Measurements from ENCODE around the gene SERPINB10. TPM values are rescaled to one million over a fixed set of nuclear protein-coding genes. Genes with fewer than 3 reads are reported as not detected.
"Not testable (repeated sequence)": the region's sequence is repeated elsewhere in the genome, so short reads cannot be mapped to it uniquely, and the experiment has no call there.

Gene SERPINB10
- total RNA-seq, 1 donor from 2014 or later = 0.79 TPM

DNA sequence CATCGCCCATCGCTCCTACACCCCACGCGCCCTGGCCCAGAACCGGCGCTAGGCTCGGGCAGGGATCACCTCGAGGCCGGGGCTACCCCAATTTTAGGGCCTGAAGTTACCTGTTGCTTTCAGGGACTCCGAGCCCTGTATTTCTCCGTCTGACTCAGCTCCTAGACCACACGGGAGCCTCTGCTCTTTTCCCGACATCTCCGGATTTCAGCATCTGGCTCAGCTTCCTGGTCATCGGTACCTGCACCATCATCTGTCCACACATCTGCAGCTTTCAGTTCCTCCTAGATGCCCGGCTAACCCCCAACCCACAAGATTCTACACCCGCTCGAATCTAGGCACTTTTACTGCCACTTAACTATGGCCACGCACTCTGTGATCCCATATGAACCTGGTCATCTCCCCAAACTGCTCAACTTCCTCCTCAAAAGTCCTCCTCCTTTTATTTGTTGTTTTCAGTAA lies 29.2 kb downstream of the SERPINB10 start:
- no peaks in the 10 kb centered on the region for H3K27me3 ChIP-seq (ENCODE audit: control insufficient read depth, insufficient read depth, low read length)
- TF ChIP-seq, protein P1, sequence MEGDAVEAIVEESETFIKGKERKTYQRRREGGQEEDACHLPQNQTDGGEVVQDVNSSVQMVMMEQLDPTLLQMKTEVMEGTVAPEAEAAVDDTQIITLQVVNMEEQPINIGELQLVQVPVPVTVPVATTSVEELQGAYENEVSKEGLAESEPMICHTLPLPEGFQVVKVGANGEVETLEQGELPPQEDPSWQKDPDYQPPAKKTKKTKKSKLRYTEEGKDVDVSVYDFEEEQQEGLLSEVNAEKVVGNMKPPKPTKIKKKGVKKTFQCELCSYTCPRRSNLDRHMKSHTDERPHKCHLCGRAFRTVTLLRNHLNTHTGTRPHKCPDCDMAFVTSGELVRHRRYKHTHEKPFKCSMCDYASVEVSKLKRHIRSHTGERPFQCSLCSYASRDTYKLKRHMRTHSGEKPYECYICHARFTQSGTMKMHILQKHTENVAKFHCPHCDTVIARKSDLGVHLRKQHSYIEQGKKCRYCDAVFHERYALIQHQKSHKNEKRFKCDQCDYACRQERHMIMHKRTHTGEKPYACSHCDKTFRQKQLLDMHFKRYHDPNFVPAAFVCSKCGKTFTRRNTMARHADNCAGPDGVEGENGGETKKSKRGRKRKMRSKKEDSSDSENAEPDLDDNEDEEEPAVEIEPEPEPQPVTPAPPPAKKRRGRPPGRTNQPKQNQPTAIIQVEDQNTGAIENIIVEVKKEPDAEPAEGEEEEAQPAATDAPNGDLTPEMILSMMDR (IDR thresholded peaks at IDR 0.05; ENCODE audit: insufficient read depth, low read length, severe bottlenecking) = no peak
- DNase-seq (ENCODE audit: low read depth) = no peak
- peak overlapping the region; percentile 68 for H3K4me3 ChIP-seq (ENCODE audit: low read depth, low read length)
- no peak for FAIRE-seq
- no peaks in the 10 kb centered on the region for H3K36me3 ChIP-seq (ENCODE audit: control insufficient read depth, insufficient read depth, low read length)

DNA sequence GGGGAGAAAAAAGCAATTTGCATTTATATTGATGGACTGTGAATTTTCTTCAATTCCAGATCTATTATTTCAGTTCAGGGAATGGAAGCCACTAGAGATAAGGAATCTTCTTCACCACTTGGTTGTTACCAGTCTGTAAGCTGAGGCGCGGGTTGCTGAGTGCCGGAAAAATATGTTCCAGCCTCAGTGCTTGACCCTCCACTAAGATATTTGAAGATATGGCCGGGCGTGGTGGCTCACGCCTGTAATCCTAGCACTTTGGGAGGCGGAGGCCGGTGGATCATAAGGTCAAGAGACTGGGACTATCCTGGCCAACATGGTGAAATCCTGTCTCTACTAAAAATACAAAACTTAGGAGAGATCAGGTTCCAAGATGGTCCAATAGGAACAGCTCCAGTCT lies 32.2 kb downstream of the SERPINB10 start:
- Histone ChIP-seq H3K27me3 (ENCODE audit: control insufficient read depth, insufficient read depth, low read length) (no peaks in the 10 kb centered on the region), H3K4me3 (ENCODE audit: low read depth, low read length) (no peak overlapping the region), H3K36me3 (ENCODE audit: control insufficient read depth, insufficient read depth, low read length) (no peaks in the 10 kb centered on the region)
- DNase-seq (ENCODE audit: low read depth) = no peak
- TF ChIP-seq, protein P1 (IDR thresholded peaks at IDR 0.05; ENCODE audit: insufficient read depth, low read length, severe bottlenecking) = no peak
- FAIRE-seq = no peak

DNA sequence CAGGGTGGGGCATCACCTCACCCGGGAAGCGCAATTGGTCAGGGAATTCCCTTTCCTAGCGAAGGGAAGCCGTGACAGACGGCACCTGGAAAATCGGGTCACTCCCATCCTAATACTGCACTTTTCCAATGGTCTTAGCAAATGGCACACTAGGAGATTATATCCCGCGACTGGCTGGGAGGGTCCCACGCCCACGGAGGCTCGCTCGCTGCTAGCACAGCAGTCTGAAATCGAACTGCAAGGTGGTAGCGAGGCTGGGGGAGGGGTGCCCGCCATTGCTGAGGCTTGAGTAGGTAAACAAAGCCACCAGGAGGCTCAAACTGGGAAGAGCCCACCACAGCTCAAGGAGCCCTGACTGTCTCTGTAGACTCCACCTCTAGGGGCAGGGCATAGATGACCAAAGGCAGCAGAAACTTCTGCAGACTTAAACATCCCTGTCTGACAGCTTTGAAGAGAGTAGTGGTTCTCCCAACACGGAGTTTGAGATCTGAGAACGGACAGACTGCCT lies 32.8 kb downstream of the SERPINB10 start:
- FAIRE-seq; H3K36me3 ChIP-seq (ENCODE audit: control insufficient read depth, insufficient read depth, low read length); H3K4me3 ChIP-seq (ENCODE audit: low read depth, low read length); DNase-seq (ENCODE audit: low read depth); H3K27me3 ChIP-seq (ENCODE audit: control insufficient read depth, insufficient read depth, low read length): not testable (repeated sequence)

DNA sequence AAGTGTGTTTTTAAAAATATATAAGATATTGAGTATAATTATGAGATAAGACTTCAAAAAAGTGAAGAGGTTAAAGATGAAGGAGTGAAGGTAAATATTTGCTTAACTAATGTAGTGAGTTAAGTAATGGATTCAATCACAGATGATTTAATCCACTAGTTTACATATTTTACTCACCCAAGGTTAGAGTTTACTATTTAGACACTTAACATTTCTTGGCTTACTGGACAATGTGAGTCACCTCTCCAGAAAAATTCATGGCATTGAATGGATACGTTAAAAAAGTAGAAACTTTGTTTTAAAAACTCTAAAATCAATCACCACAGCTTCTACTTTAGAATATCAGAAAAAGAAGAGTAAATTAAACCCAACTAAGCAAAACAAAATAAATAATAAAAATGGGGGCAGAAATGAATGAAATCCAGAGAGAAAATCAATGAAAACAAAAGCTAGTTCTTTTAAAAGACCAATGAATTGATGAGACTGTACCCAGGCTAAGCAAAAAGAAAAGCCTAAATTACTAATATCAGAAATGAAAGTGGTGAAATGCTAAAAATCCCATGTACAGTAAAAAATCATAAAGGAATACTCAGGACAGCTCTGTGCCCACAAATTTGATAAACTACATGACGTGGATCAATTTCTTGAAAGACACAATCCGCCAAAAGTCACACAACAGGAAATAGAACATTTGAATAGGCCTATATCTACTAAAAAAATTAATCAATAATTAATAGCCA lies 39.5 kb downstream of the SERPINB10 start:
- Histone ChIP-seq H3K27me3 (ENCODE audit: control insufficient read depth, insufficient read depth, low read length) (no peaks in the 10 kb centered on the region), H3K36me3 (ENCODE audit: control insufficient read depth, insufficient read depth, low read length) (no peaks in the 10 kb centered on the region), H3K4me3 (ENCODE audit: low read depth, low read length) (no peak overlapping the region)
- DNase-seq (ENCODE audit: low read depth) (peak; percentile 46), FAIRE-seq (no peak)
- TF ChIP-seq, protein P1 (IDR thresholded peaks at IDR 0.05; ENCODE audit: insufficient read depth, low read length, severe bottlenecking) = no peak

DNA sequence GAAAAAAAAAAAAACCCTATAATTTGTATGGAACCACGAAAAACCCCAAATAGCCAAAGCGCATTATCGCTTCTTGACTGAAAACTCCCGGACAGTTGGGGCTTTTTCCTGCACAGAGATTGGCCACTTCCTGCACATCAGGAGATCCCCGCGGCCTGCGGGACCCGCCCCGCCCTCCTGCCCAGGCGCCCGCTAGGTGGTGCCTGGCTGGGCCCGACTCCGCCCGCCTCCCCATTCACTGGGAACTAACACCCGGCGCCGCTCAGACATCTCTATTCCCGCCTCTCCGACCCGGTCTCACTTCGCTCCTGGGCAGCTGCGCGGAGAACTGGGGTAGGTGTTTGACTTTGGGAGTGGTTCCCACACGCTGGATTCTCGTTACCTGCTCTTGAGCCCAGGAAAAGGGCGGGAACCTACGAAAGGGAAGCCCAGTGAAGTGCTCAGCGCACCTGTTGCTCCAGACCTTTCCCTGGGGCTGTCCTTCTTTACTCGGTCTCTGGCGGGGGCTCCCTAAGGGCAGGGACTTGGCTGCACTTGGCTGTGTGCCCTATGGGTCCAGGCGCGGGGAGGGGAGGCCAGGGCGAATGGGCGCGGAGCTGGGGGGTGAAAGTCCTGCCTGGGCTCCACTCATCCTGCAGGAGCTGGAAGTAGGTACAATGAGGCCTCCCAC lies 41.4 kb downstream of the SERPINB10 start, which contains the start of gene HMSD:
TSS of gene HMSD (plus strand) at position 234 of the 670 bp plus-strand sequence. CDS start 4,155 bp downstream, outside the sequence.
- peak within 1 kb of the TSS; percentile 39 for H3K4me3 ChIP-seq (ENCODE audit: low read depth, low read length)
- DNase-seq (ENCODE audit: low read depth) = peak; percentile 59
- no peak for FAIRE-seq
- no peaks in the 10 kb centered on the region for H3K27me3 ChIP-seq (ENCODE audit: control insufficient read depth, insufficient read depth, low read length)
- TF ChIP-seq, protein P1 (IDR thresholded peaks at IDR 0.05; ENCODE audit: insufficient read depth, low read length, severe bottlenecking) = peak; percentile 69
- no peaks in the 10 kb centered on the region for H3K36me3 ChIP-seq (ENCODE audit: control insufficient read depth, insufficient read depth, low read length)

DNA sequence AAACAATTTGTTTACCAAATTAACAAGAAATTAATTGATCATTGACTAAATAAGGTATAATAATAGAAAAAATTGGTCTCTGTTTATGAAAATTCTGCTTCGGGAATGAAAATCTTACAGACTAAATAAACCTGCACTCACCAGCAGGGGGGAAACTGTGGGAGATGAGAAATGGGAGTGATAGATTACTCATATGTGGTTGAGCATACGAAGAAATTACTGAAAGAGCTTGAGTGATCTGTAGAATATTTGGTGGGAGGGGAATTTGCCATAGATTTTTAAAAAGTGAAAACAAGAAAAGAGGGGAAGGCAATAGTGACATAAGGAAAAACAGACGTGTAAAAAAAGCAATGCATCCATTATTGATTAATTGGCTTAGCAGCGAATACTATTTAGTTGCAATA lies 43.5 kb downstream of the SERPINB10 start:
- DNase-seq (ENCODE audit: low read depth) = peak; percentile 38
- Histone ChIP-seq H3K36me3 (ENCODE audit: control insufficient read depth, insufficient read depth, low read length) (no peaks in the 10 kb centered on the region), H3K4me3 (ENCODE audit: low read depth, low read length) (no peak overlapping the region), H3K27me3 (ENCODE audit: control insufficient read depth, insufficient read depth, low read length) (no peaks in the 10 kb centered on the region)
- TF ChIP-seq, protein P1 (IDR thresholded peaks at IDR 0.05; ENCODE audit: insufficient read depth, low read length, severe bottlenecking) = no peak
- no peak for FAIRE-seq

Data from bronchial epithelial cell (primary cell).